ENCODE data around the gene ATP23. TPM values are rescaled to one million over a fixed set of nuclear protein-coding genes. Genes with fewer than 3 reads are reported as not detected.

Gene ATP23
- total RNA-seq, 2 donors from 2014 or later, result 10.4 to 11.3 TPM

GRCh38 chr12:57998251-57998650 is 56.9 kb downstream of the ATP23 start:
- Histone ChIP-seq H3K4me3 (ENCODE audit: low read length) (no peak overlapping the region), H3K9me3 (ENCODE audit: control insufficient read depth, low read length) (peaks cover 62% of the 10 kb centered on the region), H3K27me3 (ENCODE audit: control insufficient read depth, insufficient read depth, low read length, poor library complexity, severe bottlenecking) (no peaks in the 10 kb centered on the region), H3K4me1 (ENCODE audit: control insufficient read depth, insufficient read depth, low read length) (no peaks in the 10 kb centered on the region), H3K27ac (ENCODE audit: low read depth, low read length) (no peak overlapping the region), H3K9ac (ENCODE audit: extremely low read depth, low read length, poor library complexity, severe bottlenecking) (no peak overlapping the region), H3K36me3 (ENCODE audit: control insufficient read depth, insufficient read depth, low read length) (no peaks in the 10 kb centered on the region)
- Mint-ChIP-seq H3K27me3 (ENCODE audit: insufficient read depth) (no peaks in the 10 kb centered on the region), H3K9me3 (peaks cover 50% of the 10 kb centered on the region), H3K4me1 (no peaks in the 10 kb centered on the region), H3K4me3 (no peak overlapping the region), H3K36me3 (ENCODE audit: low read depth) (peaks cover 6% of the 10 kb centered on the region), H3K27ac (no peak overlapping the region)
- TF ChIP-seq CTCF (conservative IDR thresholded peaks at IDR 0.05), result no peak
- no peak for DNase-seq

GRCh38 chr12:58000499-58000898 is 59.1 kb downstream of the ATP23 start:
- Mint-ChIP-seq H3K27ac (no peak overlapping the region), H3K4me1 (no peaks in the 10 kb centered on the region), H3K9me3 (peaks cover 50% of the 10 kb centered on the region), H3K27me3 (ENCODE audit: insufficient read depth) (no peaks in the 10 kb centered on the region), H3K36me3 (ENCODE audit: low read depth) (peaks cover 6% of the 10 kb centered on the region), H3K4me3 (no peak overlapping the region)
- no peak for DNase-seq
- Histone ChIP-seq H3K27ac (ENCODE audit: low read depth, low read length) (no peak overlapping the region), H3K36me3 (ENCODE audit: control insufficient read depth, insufficient read depth, low read length) (no peaks in the 10 kb centered on the region), H3K27me3 (ENCODE audit: control insufficient read depth, insufficient read depth, low read length, poor library complexity, severe bottlenecking) (no peaks in the 10 kb centered on the region), H3K4me3 (ENCODE audit: low read length) (no peak overlapping the region), H3K9ac (ENCODE audit: extremely low read depth, low read length, poor library complexity, severe bottlenecking) (no peak overlapping the region), H3K9me3 (ENCODE audit: control insufficient read depth, low read length) (peaks cover 55% of the 10 kb centered on the region), H3K4me1 (ENCODE audit: control insufficient read depth, insufficient read depth, low read length) (no peaks in the 10 kb centered on the region)
- TF ChIP-seq CTCF (conservative IDR thresholded peaks at IDR 0.05), result no peak
- 93 to 96% methylated on average over 2 of the region's 2 CpGs for WGBS, 2 experiments (ENCODE audit: insufficient coverage in 1 of 2, insufficient read length in 1 of 2)

- Histone ChIP-seq H3K4me3 (ENCODE audit: low read length) (no peak overlapping the region), H3K9me3 (ENCODE audit: control insufficient read depth, low read length) (no peaks in the 10 kb centered on the region), H3K27me3 (ENCODE audit: control insufficient read depth, insufficient read depth, low read length, poor library complexity, severe bottlenecking) (no peaks in the 10 kb centered on the region), H3K4me1 (ENCODE audit: control insufficient read depth, insufficient read depth, low read length) (no peaks in the 10 kb centered on the region), H3K27ac (ENCODE audit: low read depth, low read length) (no peak overlapping the region), H3K36me3 (ENCODE audit: control insufficient read depth, insufficient read depth, low read length) (no peaks in the 10 kb centered on the region), H3K9ac (ENCODE audit: extremely low read depth, low read length, poor library complexity, severe bottlenecking) (no peak overlapping the region)
- Mint-ChIP-seq H3K4me1 (no peaks in the 10 kb centered on the region), H3K27me3 (ENCODE audit: insufficient read depth) (no peaks in the 10 kb centered on the region), H3K36me3 (ENCODE audit: low read depth) (no peaks in the 10 kb centered on the region), H3K4me3 (no peak overlapping the region), H3K27ac (no peak overlapping the region), H3K9me3 (no peaks in the 10 kb centered on the region)
- TF ChIP-seq CTCF (conservative IDR thresholded peaks at IDR 0.05), result no peak
- WGBS, 2 experiments (ENCODE audit: insufficient coverage in 1 of 2, insufficient read length in 1 of 2), result 83 to 100% methylated on average over 1 to 4 of the region's 4 CpGs
- DNase-seq, result no peak
These were observed 66.5 kb downstream of the ATP23 start for GRCh38 chr12:58007875-58008274.

All from endodermal cell (in vitro differentiated cells).